ENCODE results near the gene GPC6.
A peak's percentile ranks its signal among the peaks of the same experiment; 100 is the strongest.

Gene GPC6

GRCh38 chr13:93726173-93726957 lies 499.8 kb downstream of the GPC6 start:
- ChIA-PET POLR2A (no interaction called here), CTCF (interaction anchor here (1.0 kb wide), 1 partner anchor 30 kb away, joined by 3 read pairs; no protein-coding TSS in a partner anchor)
- Histone ChIP-seq H3K4me3 (ENCODE audit: low read depth, low read length) (no peak overlapping the region), H3K27ac (ENCODE audit: extremely low read depth, low read depth, low read length) (no peak overlapping the region), H3K36me3 (ENCODE audit: control insufficient read depth in 2 of 2, insufficient read depth in 1 of 2, low read length in 2 of 2) (no peaks in the 10 kb centered on the region), H3K4me1 (ENCODE audit: control insufficient read depth, insufficient read depth, low read length) (no peaks in the 10 kb centered on the region), H3K9me3 (ENCODE audit: control insufficient read depth, insufficient read depth, low read depth, low read length) (no peaks in the 10 kb centered on the region)
- TF ChIP-seq PRDM4 (tag by site-specific recombination; IDR thresholded peaks at IDR 0.05) (peak; percentile 87), ZNF202 (tag by site-specific recombination; IDR thresholded peaks at IDR 0.05; ENCODE audit: borderline replicate concordance) (no peak), PATZ1 (tag by site-specific recombination; IDR thresholded peaks at IDR 0.05) (no peak), FEZF1 (tag by site-specific recombination; IDR thresholded peaks at IDR 0.05) (peak; percentile 39; the same call in 1 of the 2 replicates), PRDM6 (tag by site-specific recombination; IDR thresholded peaks at IDR 0.05) (peak; percentile 16; the same call in 1 of the 2 replicates), GLIS1 (tag by site-specific recombination; IDR thresholded peaks at IDR 0.05) (peak; percentile 12; the same call in 1 of the 2 replicates)

- no peaks in the 10 kb centered on the region for H3K9me3 ChIP-seq (ENCODE audit: control insufficient read depth, insufficient read depth, low read depth, low read length)
- H3K27ac ChIP-seq (ENCODE audit: extremely low read depth, low read depth, low read length) = no peak overlapping the region
- 0 out of 2 replicates have a peak, but pooled peaks have one; percentile 21 for TF ChIP-seq ZBTB44 (tag by site-specific recombination; IDR thresholded peaks at IDR 0.05)
- no peak for TF ChIP-seq ZBTB20 (tag by site-specific recombination; IDR thresholded peaks at IDR 0.05)
- no peak for TF ChIP-seq OSR2 (tag by site-specific recombination; IDR thresholded peaks at IDR 0.05)
- no peak overlapping the region for H3K4me3 ChIP-seq (ENCODE audit: low read depth, low read length)
- ChIA-PET POLR2A (no interaction called here), CTCF (interaction anchor here (1.0 kb wide), 1 partner anchor 29 kb away, joined by 3 read pairs; no protein-coding TSS in a partner anchor)
- no peaks in the 10 kb centered on the region for H3K4me1 ChIP-seq (ENCODE audit: control insufficient read depth, insufficient read depth, low read length)
- no peaks in the 10 kb centered on the region for H3K36me3 ChIP-seq (ENCODE audit: control insufficient read depth in 2 of 2, insufficient read depth in 1 of 2, low read length in 2 of 2)
Measured at GRCh38 chr13:93727211-93728141, 500.9 kb downstream of the GPC6 start.

GRCh38 chr13:93729383-93729782 lies 502.8 kb downstream of the GPC6 start:
- no peak overlapping the region for H3K27ac ChIP-seq (ENCODE audit: extremely low read depth, low read depth, low read length)
- H3K9me3 ChIP-seq (ENCODE audit: control insufficient read depth, insufficient read depth, low read depth, low read length) = no peaks in the 10 kb centered on the region
- TF ChIP-seq ZNF362 (tag by site-specific recombination; IDR thresholded peaks at IDR 0.05) (no peak), SETDB1 (IDR thresholded peaks at IDR 0.05; ENCODE audit: insufficient read length, low read length) (peak; percentile 38)
- H3K4me1 ChIP-seq (ENCODE audit: control insufficient read depth, insufficient read depth, low read length) = no peaks in the 10 kb centered on the region
- ChIA-PET CTCF (interaction anchor here (1.0 kb wide), 1 partner anchor 13 kb away, joined by 3 read pairs; no protein-coding TSS in a partner anchor), POLR2A (no interaction called here)
- no peak overlapping the region for H3K4me3 ChIP-seq (ENCODE audit: low read depth, low read length)
- H3K36me3 ChIP-seq (ENCODE audit: control insufficient read depth in 2 of 2, insufficient read depth in 1 of 2, low read length in 2 of 2) = no peaks in the 10 kb centered on the region
